PC-3 (cell line): ENCODE results near the gene SGCD. TPM values are rescaled to one million over a fixed set of nuclear protein-coding genes. Genes with fewer than 3 reads are reported as not detected.

Source experiments
- ATAC-seq: fragments of 200-7000 bp; cut with Tn5 transposase; 2 replicates; pipeline ENCODE4 v1.9.1; 2020; ENCODE audit warnings: mild to moderate bottlenecking, moderate library complexity
- BruUV-seq: library from RNA; stranded (reverse); fragments of 400-500 nt; replicated peaks from 2 replicates; lab custom pipeline; 2021; lab: Mats Ljungman, UMichigan
- CTCF ChIA-PET: fragments of 300-600 bp; sonication (Branson Sonifier 250); formaldehyde crosslinking; loops from one replicate; lab custom pipeline; 2022; ENCODE audit warnings: antibody characterized with exemption; lab: Charles Lee
- POLR2A ChIA-PET: fragments of 300-600 bp; sonication (Branson Sonifier 250); formaldehyde crosslinking; loops from one replicate; lab custom pipeline; 2022; ENCODE audit warnings: antibody characterized with exemption; ENCODE audit not compliant: unreplicated experiment; lab: Charles Lee
- DNase-seq: peaks from one replicate; pipeline ENCODE4 v3.0.0-alpha.2; 2015
- H2AFZ ChIP-seq: fragments of 300-600 bp; sonication (generic); 2 replicates; pipeline ENCODE4 v1.6.0; 2016; ENCODE audit warnings: antibody characterized with exemption, low read length
- H3F3A ChIP-seq: fragments of 300-600 bp; sonication (generic); one replicate; pipeline ENCODE4 v1.6.0; 2017; ENCODE audit warnings: antibody characterized with exemption, low read length, control low read depth, mild to moderate bottlenecking; ENCODE audit not compliant: unreplicated experiment
- H3K27ac ChIP-seq: fragments of 300-600 bp; sonication (generic); 2 replicates; pipeline ENCODE4 v1.5.1; 2016; ENCODE audit warnings: mild to moderate bottlenecking, low read length
- H3K27me3 ChIP-seq: fragments of 300-600 bp; sonication (generic); 2 replicates; pipeline ENCODE4 v1.6.1; 2016; ENCODE audit warnings: low read length, mixed read lengths
- H3K36me3 ChIP-seq: fragments of 300-600 bp; sonication (generic); 2 replicates; pipeline ENCODE4 v1.6.1; 2016; ENCODE audit warnings: low read depth, mixed run types, low read length, mixed read lengths
- H3K4me1 ChIP-seq: fragments of 300-600 bp; sonication (generic); 2 replicates; pipeline ENCODE4 v1.5.1; 2016; ENCODE audit warnings: low read length; ENCODE audit not compliant: insufficient read depth
- H3K4me2 ChIP-seq: fragments of 300-600 bp; sonication (generic); 2 replicates; pipeline ENCODE4 v1.6.0; 2016; ENCODE audit warnings: low read length
- H3K4me3 ChIP-seq: fragments of 300-600 bp; sonication (generic); 2 replicates; pipeline ENCODE4 v1.5.1; 2016; ENCODE audit warnings: mild to moderate bottlenecking, low read length, mixed read lengths
- H3K79me2 ChIP-seq: fragments of 300-600 bp; sonication (generic); 2 replicates; pipeline ENCODE4 v1.6.1; 2017; ENCODE audit warnings: low read length, mixed read lengths
- H3K9ac ChIP-seq: fragments of 300-600 bp; sonication (generic); 2 replicates; pipeline ENCODE4 v1.6.0; 2016; ENCODE audit warnings: mild to moderate bottlenecking, low read length
- H3K9me2 ChIP-seq: fragments of 300-600 bp; sonication (generic); replicated peaks from 2 replicates; pipeline ENCODE4 v1.6.1; 2016; ENCODE audit warnings: mixed run types, low read length, mixed read lengths
- H3K9me3 ChIP-seq: fragments of 300-600 bp; sonication (generic); 2 replicates; pipeline ENCODE4 v1.6.1; 2016; ENCODE audit warnings: low read length, mixed read lengths
- H4K20me1 ChIP-seq: fragments of 300-600 bp; sonication (generic); 2 replicates; pipeline ENCODE4 v1.6.1; 2016; ENCODE audit warnings: low read length, mixed read lengths
- CTCF ChIP-seq: fragments of 300-600 bp; sonication (generic); conservative IDR thresholded peaks from 2 replicates; pipeline ENCODE4 v1.5.1; 2017; ENCODE audit warnings: antibody characterized with exemption, low read depth, mild to moderate bottlenecking, low read length
- EZH2 ChIP-seq: fragments of 300-600 bp; sonication (generic); IDR thresholded peaks from one replicate; pipeline ENCODE4 v1.6.1; 2017; ENCODE audit warnings: antibody characterized with exemption, mild to moderate bottlenecking, low read length; ENCODE audit not compliant: unreplicated experiment
- EZH2phosphoT487 ChIP-seq: fragments of 300-600 bp; sonication (generic); IDR thresholded peaks from 2 replicates; pipeline ENCODE4 v1.6.1; 2018; ENCODE audit warnings: mild to moderate bottlenecking, antibody characterized with exemption, low read length, borderline replicate concordance
- intact Hi-C: fragments of 100-400 bp; cut with micrococcal nuclease; formaldehyde crosslinking; loops from 2 replicates; pipeline ENCODE4 v1.9.0; 2023
- total RNA-seq: library from RNA; depleted of rRNA; stranded (reverse); fragments of >200 nt; gene quantifications from 2 replicates; pipeline ENCODE4 v1.2.3, GENCODE V29; 2014

Gene SGCD
- total RNA-seq, 1 experiment from 2014 or later: 0.15 TPM

GRCh38 chr5:156783092-156783491 lies 456.1 kb downstream of the SGCD start:
- Histone ChIP-seq H3K9ac (no peak overlapping the region), H3K4me3 (no peak overlapping the region), H3K4me2 (no peak overlapping the region), H3K27me3 (peaks cover 9% of the 10 kb centered on the region; the same call in 1 of the 2 replicates), H3K36me3 (no peaks in the 10 kb centered on the region), H3K9me3 (0 out of 2 replicates have a peak, but pooled peaks cover 3% of the 10 kb centered on the region), H3K27ac (no peak overlapping the region), H3K4me1 (no peaks in the 10 kb centered on the region), H3K79me2 (no peaks in the 10 kb centered on the region), H4K20me1 (no peaks in the 10 kb centered on the region), H3F3A (no peaks in the 10 kb centered on the region), H2AFZ (no peak overlapping the region), H3K9me2 (no peaks in the 10 kb centered on the region)
- ATAC-seq (no peak), DNase-seq (no peak)
- intact Hi-C loops: no loop called here
- CTCF ChIA-PET: no interaction called here
- POLR2A ChIA-PET: no interaction called here
- no TSS peak for BruUV-seq
- no peak for TF ChIP-seq EZH2
- TF ChIP-seq CTCF: no peak
- TF ChIP-seq EZH2phosphoT487: no peak

GRCh38 chr5:156794687-156795086 lies 467.7 kb downstream of the SGCD start:
- no peak overlapping the region for H3K4me3 ChIP-seq
- no peak for DNase-seq
- H3K9ac ChIP-seq: no peak overlapping the region
- intact Hi-C loops: no loop called here
- TF ChIP-seq EZH2phosphoT487 (no peak), EZH2 (no peak), CTCF (no peak)
- H3K4me2 ChIP-seq: no peak overlapping the region
- no peak overlapping the region for H3K27ac ChIP-seq
- H4K20me1 ChIP-seq: no peaks in the 10 kb centered on the region
- H3K27me3 ChIP-seq: peaks cover 14% of the 10 kb centered on the region
- no peaks in the 10 kb centered on the region for H3K4me1 ChIP-seq
- no peak for ATAC-seq
- H3F3A ChIP-seq: no peaks in the 10 kb centered on the region
- ChIA-PET POLR2A (no interaction called here), CTCF (no interaction called here)
- no peaks in the 10 kb centered on the region for H3K36me3 ChIP-seq
- H2AFZ ChIP-seq: no peak overlapping the region
- no peaks in the 10 kb centered on the region for H3K9me3 ChIP-seq
- no peaks in the 10 kb centered on the region for H3K9me2 ChIP-seq
- BruUV-seq: no TSS peak
- no peaks in the 10 kb centered on the region for H3K79me2 ChIP-seq

GRCh38 chr5:156798201-156798600 lies 471.2 kb downstream of the SGCD start:
- Histone ChIP-seq H3K36me3 (no peaks in the 10 kb centered on the region), H3K9me3 (no peaks in the 10 kb centered on the region), H3K9ac (no peak overlapping the region), H4K20me1 (no peaks in the 10 kb centered on the region), H3K4me2 (no peak overlapping the region), H3K4me3 (no peak overlapping the region), H3F3A (no peaks in the 10 kb centered on the region), H3K4me1 (no peaks in the 10 kb centered on the region), H3K9me2 (no peaks in the 10 kb centered on the region), H3K27ac (no peak overlapping the region), H3K27me3 (peaks cover 28% of the 10 kb centered on the region), H2AFZ (no peak overlapping the region), H3K79me2 (no peaks in the 10 kb centered on the region)
- intact Hi-C loops: no loop called here
- DNase-seq: no peak
- BruUV-seq: no TSS peak
- ATAC-seq: no peak
- TF ChIP-seq CTCF (no peak), EZH2phosphoT487 (no peak), EZH2 (no peak)
- CTCF ChIA-PET: no interaction called here
- POLR2A ChIA-PET: no interaction called here
